ENCODE measurements around the gene MAB21L4.

MAB21L4 gene

DNA sequence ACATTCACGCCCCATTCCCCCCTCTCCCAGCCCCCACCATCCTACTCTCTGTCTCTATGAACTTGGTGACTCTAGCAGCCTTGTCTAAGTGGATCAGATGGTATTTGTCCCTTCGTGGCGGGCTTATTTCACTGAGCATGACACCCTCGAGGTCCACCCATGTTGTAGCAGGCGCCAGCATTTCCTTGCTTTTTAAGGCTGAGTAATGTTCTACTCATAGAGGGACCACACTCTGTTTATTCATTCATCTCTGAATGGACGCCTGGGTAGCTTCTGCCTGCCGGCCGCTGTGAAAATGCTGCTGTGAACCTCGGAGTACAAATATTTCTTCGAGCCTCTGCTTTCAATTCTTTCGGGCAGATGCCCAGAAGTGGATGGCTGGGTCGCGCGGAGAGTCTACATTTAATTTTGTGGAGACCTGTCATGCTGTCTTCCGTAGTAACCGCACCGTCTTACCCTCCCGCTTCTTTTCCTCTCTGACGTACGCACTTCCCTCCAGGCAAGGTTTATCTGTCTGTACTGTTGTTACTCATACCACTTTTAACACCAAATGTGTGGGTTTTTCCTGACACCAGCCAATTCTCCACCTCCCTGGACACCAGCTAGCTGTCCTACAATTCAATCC is 15.8 kb upstream of the MAB21L4 start:
- no peak for DNase-seq

DNA sequence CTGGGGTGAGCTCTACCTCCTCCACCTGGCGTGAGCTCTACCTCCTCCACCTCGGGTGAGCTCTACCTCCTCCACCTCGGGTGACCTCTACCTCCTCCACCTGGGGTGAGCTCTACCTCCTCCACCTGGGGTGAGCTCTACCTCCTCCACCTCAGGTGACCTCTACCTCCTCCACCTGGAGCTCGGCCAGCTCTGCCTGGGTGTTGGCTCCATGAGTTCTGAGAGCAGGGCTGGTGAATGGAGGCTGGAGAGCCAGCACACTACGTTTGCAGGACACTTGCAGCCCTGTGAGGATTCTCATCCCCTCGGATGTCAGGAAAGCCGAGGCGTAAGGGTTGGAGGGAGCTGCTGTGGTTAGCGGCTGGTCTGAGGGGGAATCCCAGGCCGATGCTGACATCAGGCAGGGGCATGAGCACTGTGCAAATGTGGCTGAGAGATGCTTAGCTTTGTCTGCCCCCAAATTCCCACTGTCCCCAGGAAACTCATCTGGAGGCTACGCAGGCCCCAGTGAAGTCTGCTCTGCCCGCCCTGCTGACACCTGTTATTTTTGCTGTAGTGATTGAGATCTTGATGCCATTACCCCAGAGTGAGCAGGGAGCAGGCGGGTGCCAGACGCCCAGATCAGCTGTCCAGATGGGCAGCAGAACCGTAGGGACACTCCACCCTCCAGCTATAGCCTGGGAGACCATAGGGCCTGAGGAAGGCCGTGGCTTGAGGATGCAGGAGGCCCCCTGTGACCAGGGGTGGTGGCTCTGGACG is 13.4 kb upstream of the MAB21L4 start:
- no peak for DNase-seq

GRCh38 chr2:240906911-240907590 is 11.1 kb upstream of the MAB21L4 start:
- no peak for DNase-seq

DNA sequence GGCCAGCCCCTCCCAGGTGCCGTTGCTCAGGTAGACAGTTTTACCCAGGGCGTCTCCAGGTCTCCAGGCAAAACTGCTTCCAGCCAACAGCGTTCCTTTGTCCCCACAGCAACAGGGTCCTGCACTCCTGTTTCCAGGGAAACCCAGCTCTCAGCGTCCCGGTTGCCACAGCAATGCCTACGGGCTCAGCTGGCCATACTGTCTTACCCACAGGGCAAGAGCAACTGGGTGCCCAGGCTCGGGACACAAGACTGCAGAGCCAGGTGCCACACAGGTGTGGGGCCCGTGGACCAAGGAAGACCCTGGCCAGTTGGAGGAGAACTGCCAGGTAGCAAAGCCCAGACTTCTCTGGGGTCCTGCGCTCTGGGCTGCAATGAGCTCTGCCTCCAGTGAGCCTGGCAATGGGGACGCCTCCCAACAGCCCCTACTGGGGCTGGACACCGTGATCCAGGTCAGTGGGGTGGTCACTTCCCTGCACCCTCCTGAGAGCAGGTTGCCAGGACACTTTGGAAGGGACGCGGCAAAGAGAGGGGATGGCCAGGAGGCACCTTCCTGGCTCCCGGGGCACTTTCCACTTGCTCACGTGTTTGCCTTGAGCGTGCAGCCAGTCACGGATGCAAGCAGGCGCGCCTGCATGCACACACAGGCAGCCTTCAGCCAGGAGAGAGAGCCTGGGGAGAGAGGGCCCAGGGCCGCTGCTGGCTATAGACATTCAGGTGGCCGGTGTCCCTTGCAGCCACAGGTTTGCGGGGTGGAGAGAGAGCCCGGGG is 10.4 kb upstream of the MAB21L4 start, which contains the start of gene CROCC2:
Gene CROCC2 (plus strand): TSS at position 196 of the 770 bp plus-strand sequence. CDS start 178 bp downstream, at position 374.
- DNase-seq: no peak

DNA sequence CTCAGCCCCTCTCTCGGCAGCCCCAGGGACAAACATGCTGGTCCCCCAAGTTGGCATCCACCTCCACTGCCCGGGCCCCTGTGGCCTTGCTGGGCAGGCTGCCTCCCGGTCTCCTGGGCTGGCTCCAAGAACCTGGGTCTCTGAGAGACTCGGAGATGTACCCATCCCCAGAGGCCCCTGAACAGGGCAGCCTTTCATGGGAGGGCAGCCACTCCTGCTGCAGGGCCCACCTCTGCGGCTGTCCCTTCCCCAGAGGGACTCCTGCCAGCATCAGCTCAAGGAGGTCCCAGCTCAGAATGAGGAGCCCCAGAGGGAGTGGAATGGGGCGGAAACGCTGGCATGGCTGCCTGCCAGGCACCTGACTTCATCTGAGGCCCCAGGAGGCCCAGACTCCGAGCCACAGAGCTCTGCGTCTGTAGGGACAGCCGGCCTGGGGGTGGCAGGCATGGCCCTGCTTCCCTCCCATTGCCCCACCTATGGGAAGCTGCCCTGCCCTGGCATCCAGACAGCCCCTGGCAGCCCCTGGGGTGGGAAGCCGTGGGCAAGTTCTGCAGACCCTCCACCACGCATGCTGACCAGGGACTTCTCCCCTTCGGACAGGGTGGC is 9.3 kb upstream of the MAB21L4 start:
- DNase-seq: no peak

DNA sequence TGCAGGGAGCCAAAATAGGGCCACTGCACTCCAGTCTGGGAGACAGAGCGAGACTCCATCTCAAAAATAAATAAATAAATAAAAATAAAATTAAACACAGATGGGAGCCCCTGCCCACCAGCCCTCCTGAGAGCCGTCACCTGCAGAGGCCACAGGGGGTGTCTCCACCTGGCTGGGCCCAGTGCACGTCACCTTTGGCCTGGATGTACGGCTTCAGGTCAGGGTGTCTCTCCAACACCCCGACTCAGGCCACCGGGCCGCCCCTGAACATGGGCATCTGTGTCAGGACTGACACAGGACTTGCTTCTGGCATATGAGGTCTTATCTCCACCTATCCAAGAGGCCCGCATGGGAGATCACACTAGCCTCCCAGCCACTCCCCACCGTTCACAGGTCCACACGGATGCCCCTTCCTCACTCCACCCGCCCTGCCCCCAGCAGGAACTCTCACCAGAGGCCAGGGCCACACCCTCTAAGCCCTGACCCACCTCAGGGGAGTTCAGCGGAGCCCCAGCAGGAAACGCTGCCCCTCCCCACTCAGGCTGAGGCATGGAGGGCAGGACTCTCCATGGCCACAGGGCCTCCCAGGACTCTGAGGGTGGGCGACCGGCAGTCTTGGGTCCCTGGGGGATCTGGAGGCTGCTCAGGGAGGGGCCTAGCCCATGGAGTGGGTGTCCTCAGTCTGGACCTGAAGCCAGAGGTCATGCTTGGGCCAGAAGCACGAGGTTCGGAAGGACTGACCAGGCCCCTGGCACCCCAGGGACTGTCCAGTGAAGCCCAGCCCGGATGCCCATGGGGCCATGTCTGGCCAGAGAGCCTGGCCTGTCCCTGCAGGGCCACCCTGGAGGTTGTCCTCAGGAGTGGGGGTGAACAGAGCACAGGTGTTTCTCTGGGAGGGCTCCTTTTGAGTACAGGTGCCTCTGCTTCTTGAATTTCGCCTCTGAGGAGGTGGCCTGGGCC is 8.5 kb upstream of the MAB21L4 start:
- no peak for DNase-seq

DNA sequence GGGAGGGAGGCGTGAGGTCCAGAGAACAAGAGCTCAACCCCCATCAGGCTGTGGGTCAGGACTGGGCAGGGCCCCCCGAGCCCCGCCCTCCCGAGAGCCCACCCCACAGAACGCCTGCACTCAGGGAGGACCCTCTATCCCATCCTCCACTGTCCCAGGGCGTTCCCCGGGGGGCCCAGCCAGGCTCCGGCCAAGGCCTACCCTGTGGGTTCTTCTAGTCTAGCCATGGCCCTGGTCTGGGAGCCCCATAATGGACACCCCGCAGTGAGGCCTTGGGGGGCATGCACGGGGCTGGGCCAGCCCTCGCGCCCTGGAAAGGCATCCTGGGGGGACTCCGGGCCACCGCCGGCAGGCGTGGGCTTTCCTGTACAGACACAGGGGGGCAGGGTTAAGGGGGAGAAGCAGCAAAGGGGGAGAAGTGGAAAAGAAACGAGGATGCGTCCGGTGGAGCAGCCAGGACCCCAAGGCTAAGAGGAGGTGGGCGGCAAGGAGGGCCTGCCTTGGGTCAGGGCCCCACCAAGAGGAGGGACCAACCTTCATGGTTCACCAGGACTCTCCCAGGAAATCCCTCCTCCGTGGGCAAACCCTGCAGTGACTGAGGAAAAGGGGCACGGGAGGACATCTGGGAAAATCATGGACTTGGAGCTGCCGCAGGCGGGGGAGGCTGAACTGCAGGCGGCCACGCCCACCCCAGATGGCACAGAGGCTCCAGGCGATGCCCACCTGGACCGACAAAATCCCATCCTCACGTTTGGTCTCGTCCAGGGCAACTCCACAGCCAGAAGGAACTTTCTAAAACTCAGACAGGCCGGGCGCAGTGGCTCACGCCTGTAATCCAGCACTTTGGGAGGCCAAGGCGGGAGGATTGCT is 7.5 kb upstream of the MAB21L4 start:
- DNase-seq: no peak

DNA sequence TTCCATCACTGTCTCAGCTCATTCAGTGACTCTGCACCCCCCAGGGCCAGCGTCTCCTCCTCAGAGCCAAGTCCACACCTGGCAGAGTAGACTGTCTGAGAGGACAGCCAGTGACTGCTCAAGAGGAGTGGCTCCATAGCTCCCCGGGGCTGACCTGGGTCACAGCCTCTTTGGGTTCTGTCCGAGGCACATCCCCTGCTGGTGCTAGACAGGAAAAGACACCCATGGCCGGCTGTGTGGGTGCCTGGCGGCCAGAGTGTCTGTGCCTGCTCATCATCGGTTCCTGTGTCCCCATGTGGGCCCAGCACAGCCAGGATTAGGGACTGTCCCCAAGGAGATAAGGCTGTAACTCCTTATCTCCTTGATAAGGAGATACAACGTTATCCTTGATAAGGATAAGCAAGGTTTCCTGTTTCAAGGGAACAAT is 6.7 kb upstream of the MAB21L4 start:
- no peak for DNase-seq

- DNase-seq: no peak
These were observed 6.1 kb upstream of the MAB21L4 start for GRCh38 chr2:240901986-240902614.

GRCh38 chr2:240900141-240900860 is 4.3 kb upstream of the MAB21L4 start:
- DNase-seq: no peak

DNA sequence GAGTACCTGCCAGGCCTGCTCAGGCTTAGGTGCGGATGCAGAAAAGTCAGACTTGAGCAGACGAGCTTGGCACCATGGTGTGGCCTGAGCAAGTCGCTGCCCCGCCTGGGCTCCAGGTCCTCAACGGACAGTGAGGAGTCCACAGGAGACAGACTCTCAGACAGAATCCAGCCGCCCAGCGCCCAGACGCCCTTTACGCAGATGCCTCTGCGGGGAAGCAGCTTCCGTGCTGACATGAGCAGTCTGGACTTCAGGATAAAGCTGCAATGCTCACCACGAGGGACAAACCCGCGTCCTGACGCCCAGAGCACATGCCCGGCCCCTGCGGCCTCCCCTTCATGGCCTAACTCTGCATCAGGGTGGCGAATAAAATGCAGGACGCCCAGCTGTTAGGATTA is 3.5 kb upstream of the MAB21L4 start:
- no peak for DNase-seq

DNA sequence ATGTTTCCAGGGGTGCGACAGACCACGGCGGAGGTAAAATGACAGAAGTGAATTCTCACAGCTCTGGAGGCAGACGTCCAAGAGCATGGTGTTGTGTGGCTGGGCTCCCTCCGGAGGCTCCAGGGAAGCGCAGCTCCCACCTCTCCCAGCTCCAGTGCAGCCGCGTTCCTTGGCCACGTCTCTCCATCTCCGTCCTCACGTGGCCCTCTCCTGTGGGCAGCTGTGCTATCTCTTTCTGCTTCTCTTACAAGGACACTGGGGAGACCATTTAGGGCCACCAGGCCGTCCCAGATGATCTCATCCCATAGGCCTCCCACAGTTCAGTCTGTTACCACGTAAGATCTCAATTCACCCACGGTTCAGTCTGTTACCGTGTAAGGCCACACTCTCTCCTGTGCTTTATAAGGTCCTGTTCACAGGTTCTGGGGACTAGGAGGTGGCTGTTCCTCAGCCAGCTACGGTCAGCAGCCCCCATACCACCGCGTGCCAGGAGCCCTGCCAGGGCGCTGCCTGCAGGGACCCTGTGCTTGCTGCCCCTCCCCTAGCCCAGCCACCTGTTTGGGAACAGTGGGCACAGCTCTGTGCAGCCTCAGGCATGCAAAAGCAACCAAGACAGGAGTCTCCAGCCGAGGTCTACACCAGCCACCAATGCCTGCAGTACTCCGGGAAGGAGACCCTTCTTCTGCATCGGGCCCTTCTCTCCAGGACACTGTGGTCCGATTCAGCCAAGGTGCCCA is 2.9 kb upstream of the MAB21L4 start:
- no peak for DNase-seq

DNA sequence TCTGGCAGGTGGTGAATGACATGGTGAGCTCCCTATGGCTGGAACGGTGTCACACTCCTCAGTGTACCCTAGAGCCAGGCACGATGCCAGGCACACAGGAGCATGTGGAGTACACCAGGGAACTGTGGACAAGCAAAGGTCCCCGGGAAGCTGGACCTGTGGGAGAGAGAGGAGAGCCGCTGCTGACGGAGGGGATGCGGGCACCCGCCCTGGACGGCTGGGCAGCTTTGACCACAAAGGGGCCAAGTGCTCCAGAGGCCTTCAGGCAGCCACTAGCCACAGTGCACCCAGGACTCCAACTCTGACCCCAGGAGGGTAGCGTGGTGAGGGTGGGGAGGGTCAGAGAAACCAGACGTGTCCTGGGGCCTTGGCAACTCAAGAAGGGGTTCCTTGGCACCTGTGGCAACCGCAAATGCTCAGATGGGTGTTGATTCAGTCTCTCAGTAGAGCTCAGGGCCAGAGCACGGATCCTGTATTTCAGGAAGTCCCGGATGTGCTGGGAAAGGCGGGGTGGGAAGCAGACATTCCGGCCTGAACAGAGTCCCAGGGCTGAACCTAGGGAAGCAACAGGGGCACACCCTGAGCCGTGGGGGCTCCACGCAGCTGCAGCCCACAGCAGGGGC is 2.3 kb upstream of the MAB21L4 start:
- no peak for DNase-seq

- no peak for DNase-seq
These were observed 1.1 kb upstream of the MAB21L4 start for GRCh38 chr2:240896871-240897692.

GRCh38 chr2:240896394-240896793 is 438 bp upstream of the MAB21L4 start:
- no peak for DNase-seq

- DNase-seq: no peak
These were observed 959 bp downstream of the MAB21L4 start for GRCh38 chr2:240894836-240895558.

All from NCI-H1694 (cell line).